Measurements from ENCODE around the gene WTIP.
A peak's percentile ranks its signal among the peaks of the same experiment; 100 is the strongest.
"Not testable (repeated sequence)": the region's sequence is repeated elsewhere in the genome, so short reads cannot be mapped to it uniquely, and the experiment has no call there.

Gene WTIP

GRCh38 chr19:34480971-34481841 is at the start of gene WTIP:
Gene WTIP, plus strand, starts transcription at chr19:34481758. Its CDS starts 217 bp downstream, at chr19:34481975.
- H3K4me3 ChIP-seq (ENCODE audit: low read depth, low read length): peak within 1 kb of the TSS; percentile 72

GRCh38 chr19:34432797-34433196 is 48.8 kb upstream of the WTIP start:
- H3K4me3 ChIP-seq (ENCODE audit: low read depth, low read length): no peak overlapping the region

GRCh38 chr19:34436716-34437115 is 44.8 kb upstream of the WTIP start:
- H3K4me3 ChIP-seq (ENCODE audit: low read depth, low read length): no peak overlapping the region

DNA sequence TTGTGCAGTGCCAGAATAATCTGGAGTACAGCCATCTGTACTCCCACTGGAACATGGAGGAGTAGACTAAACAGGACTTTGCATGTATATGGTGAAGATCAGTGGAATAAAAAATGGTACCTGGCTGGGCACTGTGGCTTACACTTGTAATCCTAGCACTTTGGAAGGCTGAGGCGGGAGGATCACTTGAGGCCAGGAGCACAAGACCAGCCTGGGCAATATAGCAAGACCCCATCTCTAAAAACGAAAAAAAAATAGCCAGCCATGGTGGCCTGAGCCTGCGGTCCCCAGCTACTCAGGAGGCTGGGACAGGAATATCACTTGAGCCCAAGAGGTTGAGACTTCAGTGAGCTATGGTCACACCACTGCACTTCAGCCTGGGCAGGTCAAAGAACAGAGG is 33.4 kb upstream of the WTIP start:
- no peak overlapping the region for H3K4me3 ChIP-seq (ENCODE audit: low read depth, low read length)

DNA sequence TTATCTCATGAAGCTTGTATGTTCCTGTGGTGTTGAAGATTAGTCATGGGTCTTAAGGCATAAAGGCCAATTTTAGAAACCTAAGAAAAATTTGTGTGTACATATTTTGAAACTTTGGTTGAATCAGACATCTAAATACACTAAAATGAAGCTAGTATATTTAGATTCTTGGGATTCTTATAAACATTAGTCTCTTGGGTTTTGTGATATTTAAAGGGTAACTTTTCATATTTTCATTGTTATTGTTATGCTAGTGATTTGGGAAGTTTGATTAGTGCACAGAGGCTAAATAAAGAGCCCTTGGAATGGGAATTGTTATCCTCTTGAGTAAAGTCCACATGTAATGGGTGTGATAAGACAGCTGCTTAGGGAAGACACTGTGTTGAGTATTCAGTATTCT is 28.8 kb upstream of the WTIP start:
- no peak overlapping the region for H3K4me3 ChIP-seq (ENCODE audit: low read depth, low read length)

GRCh38 chr19:34454091-34454490 is 27.5 kb upstream of the WTIP start:
- H3K4me3 ChIP-seq (ENCODE audit: low read depth, low read length): no peak overlapping the region

- no peak overlapping the region for H3K4me3 ChIP-seq (ENCODE audit: low read depth, low read length)
These were observed 26.9 kb upstream of the WTIP start for GRCh38 chr19:34454685-34455084.

- H3K4me3 ChIP-seq (ENCODE audit: low read depth, low read length): not testable (repeated sequence)
These were observed 25.6 kb upstream of the WTIP start for GRCh38 chr19:34455783-34456480.

GRCh38 chr19:34457446-34457845 is 24.1 kb upstream of the WTIP start:
- H3K4me3 ChIP-seq (ENCODE audit: low read depth, low read length): no peak overlapping the region

- H3K4me3 ChIP-seq (ENCODE audit: low read depth, low read length): no peak overlapping the region
These were observed 22.9 kb upstream of the WTIP start for GRCh38 chr19:34458677-34459076.

DNA sequence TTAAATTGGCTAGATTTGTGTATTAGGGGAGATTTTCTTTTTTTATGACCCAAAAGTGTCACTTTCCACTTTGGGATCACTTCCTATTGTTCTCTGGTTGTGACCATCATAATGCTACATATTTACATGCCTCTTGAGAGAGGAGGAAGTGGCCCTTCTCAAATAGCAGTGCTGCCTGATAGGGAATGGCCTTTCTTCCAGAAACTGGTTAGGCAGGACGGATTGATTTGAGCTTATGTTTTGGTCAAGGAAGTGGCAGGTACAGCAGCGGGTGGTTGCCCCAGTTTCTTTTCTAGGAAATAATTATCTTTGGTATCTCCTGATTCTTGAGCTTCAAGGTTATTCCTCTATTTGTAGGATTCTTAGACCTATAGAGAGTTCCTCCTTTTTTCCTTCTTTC is 21.9 kb upstream of the WTIP start:
- no peak overlapping the region for H3K4me3 ChIP-seq (ENCODE audit: low read depth, low read length)

DNA sequence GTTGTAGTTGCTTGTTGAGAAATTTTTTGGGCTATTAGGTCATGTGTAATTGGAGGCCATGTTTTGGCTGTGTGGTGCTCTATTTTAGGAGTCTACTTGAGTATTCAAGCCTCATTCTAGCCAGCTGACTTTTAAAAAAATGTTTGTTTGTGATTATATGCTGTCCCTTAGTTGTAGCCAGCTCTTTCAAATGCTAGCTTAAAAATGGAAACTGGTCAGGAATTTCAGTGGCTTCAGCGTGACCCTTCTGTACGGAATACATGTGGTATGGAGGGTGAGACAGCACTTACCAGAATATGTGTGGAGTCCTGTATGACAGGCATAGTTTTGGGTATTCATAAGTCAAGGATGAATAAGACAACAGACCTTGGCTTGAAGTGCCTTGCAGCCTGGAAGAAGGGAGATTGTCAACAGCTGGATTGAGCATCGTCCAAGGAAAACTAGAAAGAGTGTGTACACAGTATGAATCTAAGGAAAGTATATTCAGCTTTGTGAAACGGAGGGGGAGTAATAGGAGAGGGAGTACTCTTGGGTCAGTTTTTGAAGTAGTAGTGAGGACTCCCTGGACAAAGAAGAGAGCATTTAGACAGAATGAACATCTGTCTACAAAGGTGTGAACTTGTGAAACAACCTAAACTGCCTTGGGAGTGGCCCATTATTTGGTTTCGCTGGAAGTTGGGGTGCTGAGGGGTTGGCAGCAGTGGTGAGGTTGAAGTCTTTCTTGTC is 20.0 kb upstream of the WTIP start:
- no peak overlapping the region for H3K4me3 ChIP-seq (ENCODE audit: low read depth, low read length)

DNA sequence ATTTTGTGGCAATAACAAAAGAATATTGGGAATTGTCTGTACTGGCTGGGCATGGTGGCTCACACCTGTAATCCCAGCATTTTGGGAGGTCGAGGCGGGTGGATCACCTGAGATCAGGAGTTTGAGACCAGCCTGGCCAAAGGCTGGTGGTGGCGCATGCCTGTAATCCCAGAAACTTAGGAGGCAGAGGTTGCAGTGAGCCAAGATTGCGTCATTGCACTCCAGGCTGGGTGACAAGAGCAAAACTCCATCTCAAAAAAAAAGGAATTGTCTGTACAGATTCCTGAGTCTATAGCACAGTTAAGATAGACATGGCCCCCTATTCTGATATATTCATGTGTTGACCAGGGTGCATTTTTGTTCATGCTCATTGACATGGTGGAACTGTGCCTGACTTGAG is 16.8 kb upstream of the WTIP start:
- not testable (repeated sequence) for H3K4me3 ChIP-seq (ENCODE audit: low read depth, low read length)

GRCh38 chr19:34468409-34468808 is 13.1 kb upstream of the WTIP start:
- no peak overlapping the region for H3K4me3 ChIP-seq (ENCODE audit: low read depth, low read length)

- H3K4me3 ChIP-seq (ENCODE audit: low read depth, low read length): not testable (repeated sequence)
These were observed 12.5 kb upstream of the WTIP start for GRCh38 chr19:34469026-34469425.

GRCh38 chr19:34471906-34472700 is 9.5 kb upstream of the WTIP start:
- no peak overlapping the region for H3K4me3 ChIP-seq (ENCODE audit: low read depth, low read length)

DNA sequence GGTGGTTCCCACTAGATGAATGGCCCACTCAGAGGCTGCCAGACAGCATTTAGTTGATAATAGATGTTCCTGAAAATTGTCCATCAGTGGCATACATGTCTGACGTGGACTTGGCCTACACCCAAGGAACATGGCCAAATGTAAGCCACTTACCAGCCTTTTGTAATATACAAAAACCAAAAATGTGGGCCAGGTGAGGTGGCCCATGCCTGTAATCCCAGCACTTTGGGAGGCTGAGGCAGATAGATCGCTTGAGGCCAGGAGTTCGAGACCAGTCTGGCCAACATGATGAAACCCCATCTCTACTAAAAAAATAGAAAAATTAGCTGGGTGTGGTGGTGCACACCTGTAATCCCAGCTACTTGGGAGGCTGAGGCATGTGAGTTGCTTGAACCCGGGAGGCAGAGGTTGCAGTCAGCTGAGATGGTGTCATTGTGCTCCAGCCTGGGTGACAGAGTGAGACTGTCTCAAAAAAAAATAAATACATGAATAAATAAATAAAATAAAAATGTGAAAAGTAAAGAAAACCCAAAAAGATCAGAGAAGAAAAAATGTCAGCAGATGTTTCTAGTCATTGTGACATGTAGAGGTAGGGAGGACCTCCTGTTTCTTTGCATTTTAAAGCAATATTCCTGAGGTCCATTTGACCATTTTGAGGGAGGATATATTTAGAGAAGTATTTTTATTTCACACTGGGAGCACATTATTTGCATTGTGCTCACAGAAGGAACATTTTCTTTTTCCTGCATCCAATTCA is 7.1 kb upstream of the WTIP start:
- H3K4me3 ChIP-seq (ENCODE audit: low read depth, low read length): no peak overlapping the region

- no peak overlapping the region for H3K4me3 ChIP-seq (ENCODE audit: low read depth, low read length)
These were observed 6.3 kb upstream of the WTIP start for GRCh38 chr19:34475026-34475974.

DNA sequence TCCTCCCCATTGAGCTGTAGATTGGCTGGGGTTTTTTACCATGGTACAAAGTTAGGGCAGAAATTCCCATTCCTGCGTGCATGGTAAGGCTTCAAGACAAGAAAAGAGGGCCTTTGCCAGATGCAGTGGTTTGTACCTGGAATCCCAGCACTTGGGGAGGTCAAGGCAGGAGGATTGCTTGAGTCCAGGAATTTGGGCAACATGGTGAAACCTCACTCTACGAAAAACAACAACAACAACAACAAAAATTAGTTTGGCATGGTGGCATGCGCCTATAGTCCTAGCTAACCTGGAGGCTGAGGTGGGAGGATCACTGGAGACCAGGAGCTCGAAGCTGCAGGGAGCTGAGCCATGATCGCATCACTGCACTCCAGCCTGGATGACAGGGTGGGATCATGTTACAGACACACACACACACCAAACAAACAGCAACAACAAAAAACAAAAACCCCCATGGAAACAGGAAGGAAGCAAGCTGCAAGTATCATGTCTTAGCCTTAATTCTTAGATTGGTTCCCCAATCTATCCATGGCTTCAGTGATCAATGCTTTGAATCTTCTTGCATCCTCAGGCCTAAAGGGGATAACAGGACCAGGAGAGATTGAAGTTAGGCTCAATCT is 5.5 kb upstream of the WTIP start:
- no peak overlapping the region for H3K4me3 ChIP-seq (ENCODE audit: low read depth, low read length)
